GM19452 (cell line): ENCODE results near the gene KRT7.
"Not testable (repeated sequence)": the region's sequence is repeated elsewhere in the genome, so short reads cannot be mapped to it uniquely, and the experiment has no call there.

Experiments
- ATAC-seq: cut with Tn5 transposase; IDR thresholded peaks from one replicate; pipeline ENCODE4 v1.9.1; 2021; ENCODE audit not compliant: unreplicated experiment

The KRT7 gene

GRCh38 chr12:52228931-52229330 is 4.1 kb upstream of the KRT7 start:
- ATAC-seq, result no peak

GRCh38 chr12:52229836-52230343 is 3.2 kb upstream of the KRT7 start:
- ATAC-seq, result no peak

GRCh38 chr12:52230364-52231281 is 2.4 kb upstream of the KRT7 start:
- no peak for ATAC-seq

GRCh38 chr12:52231305-52232202 is 1.5 kb upstream of the KRT7 start:
- no peak for ATAC-seq

- no peak for ATAC-seq
Observed at GRCh38 chr12:52232203-52232673, 805 bp upstream of the KRT7 start.

- ATAC-seq, result no peak
Observed at GRCh38 chr12:52233462-52234207, 592 bp downstream of the KRT7 start.

- ATAC-seq, result no peak
Observed at GRCh38 chr12:52234223-52234810, 1.3 kb downstream of the KRT7 start.

GRCh38 chr12:52235001-52235764 is 2.1 kb downstream of the KRT7 start:
- ATAC-seq, result no peak

- no peak for ATAC-seq
Observed at GRCh38 chr12:52235822-52236361, 2.8 kb downstream of the KRT7 start.

- no peak for ATAC-seq
Observed at GRCh38 chr12:52236386-52237050, 3.5 kb downstream of the KRT7 start.

- no peak for ATAC-seq
Observed at GRCh38 chr12:52238207-52238840, 5.3 kb downstream of the KRT7 start.

- ATAC-seq, result no peak
Observed at GRCh38 chr12:52238916-52239646, 6.0 kb downstream of the KRT7 start.

- no peak for ATAC-seq
Observed at GRCh38 chr12:52239767-52240166, 6.7 kb downstream of the KRT7 start.

- ATAC-seq, result not testable (repeated sequence)
Observed at GRCh38 chr12:52240247-52240646, 7.2 kb downstream of the KRT7 start.

GRCh38 chr12:52241205-52241842 is 8.3 kb downstream of the KRT7 start:
- ATAC-seq, result no peak

- no peak for ATAC-seq
Observed at GRCh38 chr12:52242442-52243258, 9.6 kb downstream of the KRT7 start.
